Measurements from ENCODE around the gene PRKCH.

DNA sequence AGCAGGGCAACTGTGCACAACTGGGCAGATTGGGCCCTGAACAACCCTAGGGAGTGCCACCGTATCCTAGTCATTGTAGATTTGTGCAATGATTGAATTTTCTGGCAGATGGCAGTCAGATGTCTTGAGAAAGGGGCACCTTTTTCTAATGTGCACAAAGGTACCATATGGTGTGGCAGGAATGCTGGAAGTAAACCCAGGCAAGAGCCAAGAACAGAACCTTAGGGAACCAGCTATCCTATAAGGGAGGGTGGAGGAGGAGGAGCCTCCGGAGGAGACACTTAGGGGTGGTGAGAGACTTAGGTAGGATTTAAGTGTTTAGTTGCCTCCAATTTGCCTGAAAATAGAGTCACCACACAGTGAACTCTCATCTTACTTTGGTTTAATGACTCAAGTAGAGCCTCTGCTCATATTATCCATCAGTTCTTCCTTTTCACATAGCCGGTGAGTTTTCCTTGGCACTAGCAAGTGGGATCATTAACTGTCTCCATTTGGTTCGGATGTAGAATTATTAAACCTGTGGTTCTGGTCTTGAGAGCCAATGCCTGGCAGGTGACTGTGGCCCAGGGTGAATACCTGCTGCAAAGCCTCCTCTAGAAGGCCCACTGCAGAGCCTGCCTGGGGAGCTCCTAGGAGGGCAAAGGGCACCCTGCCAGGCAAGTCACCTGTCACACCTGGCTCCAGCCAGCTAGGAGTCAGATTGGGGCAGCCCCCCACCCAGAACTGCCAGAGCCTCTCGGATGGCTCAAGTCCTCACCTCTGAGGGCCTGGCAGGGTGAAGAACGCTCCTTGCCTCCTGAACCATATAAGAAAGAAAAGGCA lies 189.6 kb downstream of the PRKCH start:
- no peak for TF ChIP-seq EZH2 (IDR thresholded peaks at IDR 0.05; ENCODE audit: insufficient read depth, poor library complexity, severe bottlenecking)
- no peak for TF ChIP-seq EZH2phosphoT487 (IDR thresholded peaks at IDR 0.05; ENCODE audit: insufficient read depth, low read depth)

Data from GM23248 (cell line).